ENCODE measurements around the gene NPBWR2.

NPBWR2 gene

GRCh38 chr20:64080013-64080812 lies 27.2 kb downstream of the NPBWR2 start, which contains the start of gene OPRL1:
OPRL1 (plus strand) TSS chr20:64080082; CDS start chr20:64092721, 12,639 bp downstream.
- ChIA-PET POLR2A (interaction anchor here (0.6 to 1.8 kb wide), 2 partner anchors 18 to 19 kb away, joined by 3 to 6 read pairs; partner anchors contain the start of gene TCEA2), CTCF (interaction anchor here (0.6 to 1.1 kb wide), 5 partner anchors 10 to 198 kb away, joined by 3 to 4 read pairs (median 3); no protein-coding TSS in a partner anchor)
- peak within 1 kb of the TSS; percentile 68; the same call in 1 of the 2 replicates for H3K27ac ChIP-seq (ENCODE audit: extremely low read depth, low read depth, low read length)
- peak within 1 kb of the TSS; percentile 51 for H3K4me3 ChIP-seq (ENCODE audit: low read depth, low read length)
- peaks cover 10% of the 10 kb centered on the region for H3K4me1 ChIP-seq (ENCODE audit: control insufficient read depth, insufficient read depth, low read length)
- H3K36me3 ChIP-seq (ENCODE audit: control insufficient read depth in 2 of 2, insufficient read depth in 1 of 2, low read length in 2 of 2) = peaks cover 0 to 3% of the 10 kb centered on the region in 2 experiments; a peak in 1 of 3 replicates
- no peaks in the 10 kb centered on the region for H3K9me3 ChIP-seq (ENCODE audit: control insufficient read depth, insufficient read depth, low read depth, low read length)
- TF ChIP-seq PRDM10 (tag by site-specific recombination; IDR thresholded peaks at IDR 0.05) (peak; percentile 16; the same call in 1 of the 2 replicates), ZSCAN23 (tag by site-specific recombination; IDR thresholded peaks at IDR 0.05) (no peak), ZNF658 (tag by site-specific recombination; IDR thresholded peaks at IDR 0.05) (no peak), ZNF138 (tag by site-specific recombination; IDR thresholded peaks at IDR 0.05; ENCODE audit: borderline replicate concordance) (no peak), ZNF398 (tag by site-specific recombination; IDR thresholded peaks at IDR 0.05) (no peak), ZSCAN5A (tag by site-specific recombination; IDR thresholded peaks at IDR 0.05) (no peak), ZNF23 (tag by site-specific recombination; IDR thresholded peaks at IDR 0.05; ENCODE audit: borderline replicate concordance) (no peak), SETDB1 (IDR thresholded peaks at IDR 0.05; ENCODE audit: insufficient read length, low read length) (no peak), ZNF670 (tag by site-specific recombination; IDR thresholded peaks at IDR 0.05; ENCODE audit: low read depth) (no peak), HOXC10 (CRISPR knock-in tag; IDR thresholded peaks at IDR 0.05) (no peak), ZNF610 (tag by site-specific recombination; IDR thresholded peaks at IDR 0.05; ENCODE audit: borderline replicate concordance) (no peak), ZNF132 (tag by site-specific recombination; IDR thresholded peaks at IDR 0.05; ENCODE audit: borderline replicate concordance) (no peak), ZNF121 (tag by site-specific recombination; IDR thresholded peaks at IDR 0.05) (no peak), OVOL3 (tag by site-specific recombination; IDR thresholded peaks at IDR 0.05) (no peak), REST (tag by site-specific recombination; IDR thresholded peaks at IDR 0.05) (no peak), ZBTB48 (tag by site-specific recombination; IDR thresholded peaks at IDR 0.05) (no peak), ZNF561 (tag by site-specific recombination; IDR thresholded peaks at IDR 0.05; ENCODE audit: borderline replicate concordance) (no peak), GLIS2 (tag by site-specific recombination; IDR thresholded peaks at IDR 0.05) (peak; percentile 71), ZBTB49 (tag by site-specific recombination; IDR thresholded peaks at IDR 0.05; ENCODE audit: low read depth) (no peak), KLF9 (tag by site-specific recombination; IDR thresholded peaks at IDR 0.05; ENCODE audit: low read depth) (peak; percentile 42; the same call in 1 of the 2 replicates), ZNF423 (tag by site-specific recombination; IDR thresholded peaks at IDR 0.05) (no peak), KLF17 (tag by site-specific recombination; IDR thresholded peaks at IDR 0.05) (0 out of 2 replicates have a peak, but pooled peaks have one; percentile 20), ZNF223 (tag by site-specific recombination; IDR thresholded peaks at IDR 0.05) (no peak)
